NCI-H2227 (cell line): ENCODE results near the gene ACAA1.
A peak's percentile ranks its signal among the peaks of the same experiment; 100 is the strongest.

Experiments
- DNase-seq: peaks from one replicate; lab custom pipeline; 2025; ENCODE audit not compliant: unreplicated experiment; lab: John Stamatoyannopoulos, UW

ACAA1 gene

GRCh38 chr3:38154033-38154494 lies 17.1 kb upstream of the ACAA1 start:
- peak; percentile 41 for DNase-seq

GRCh38 chr3:38153221-38153620 lies 16.3 kb upstream of the ACAA1 start:
- DNase-seq, result no peak

GRCh38 chr3:38152609-38153008 lies 15.7 kb upstream of the ACAA1 start:
- DNase-seq, result no peak

DNA sequence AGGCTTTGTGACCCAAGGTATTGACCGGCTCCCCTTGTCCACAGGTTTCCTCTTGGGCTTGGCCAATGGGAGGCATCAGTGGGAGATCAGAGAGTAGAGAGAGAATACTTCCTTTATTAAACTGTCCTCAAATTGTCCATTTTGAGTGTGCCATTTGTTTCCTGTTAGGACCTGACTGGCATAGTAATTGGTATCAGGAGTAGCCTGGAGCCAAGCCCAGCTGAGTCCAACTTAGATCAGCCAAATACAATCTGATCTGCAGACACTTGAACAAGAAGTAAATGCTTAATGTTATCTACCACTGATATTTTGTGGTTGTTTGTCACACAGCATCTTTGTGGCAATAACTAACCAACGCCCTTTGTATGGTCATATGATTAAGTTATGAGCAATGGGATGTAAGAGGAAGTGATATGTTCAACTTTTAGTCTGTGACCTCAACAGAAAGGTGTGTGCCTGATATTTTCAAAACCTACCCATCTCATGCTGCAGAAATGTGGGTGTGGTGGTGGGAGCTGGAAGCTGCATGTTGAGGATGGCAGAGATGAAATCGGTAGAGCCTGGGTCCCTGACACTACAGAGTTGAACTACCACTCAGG lies 14.8 kb upstream of the ACAA1 start:
- no peak for DNase-seq

DNA sequence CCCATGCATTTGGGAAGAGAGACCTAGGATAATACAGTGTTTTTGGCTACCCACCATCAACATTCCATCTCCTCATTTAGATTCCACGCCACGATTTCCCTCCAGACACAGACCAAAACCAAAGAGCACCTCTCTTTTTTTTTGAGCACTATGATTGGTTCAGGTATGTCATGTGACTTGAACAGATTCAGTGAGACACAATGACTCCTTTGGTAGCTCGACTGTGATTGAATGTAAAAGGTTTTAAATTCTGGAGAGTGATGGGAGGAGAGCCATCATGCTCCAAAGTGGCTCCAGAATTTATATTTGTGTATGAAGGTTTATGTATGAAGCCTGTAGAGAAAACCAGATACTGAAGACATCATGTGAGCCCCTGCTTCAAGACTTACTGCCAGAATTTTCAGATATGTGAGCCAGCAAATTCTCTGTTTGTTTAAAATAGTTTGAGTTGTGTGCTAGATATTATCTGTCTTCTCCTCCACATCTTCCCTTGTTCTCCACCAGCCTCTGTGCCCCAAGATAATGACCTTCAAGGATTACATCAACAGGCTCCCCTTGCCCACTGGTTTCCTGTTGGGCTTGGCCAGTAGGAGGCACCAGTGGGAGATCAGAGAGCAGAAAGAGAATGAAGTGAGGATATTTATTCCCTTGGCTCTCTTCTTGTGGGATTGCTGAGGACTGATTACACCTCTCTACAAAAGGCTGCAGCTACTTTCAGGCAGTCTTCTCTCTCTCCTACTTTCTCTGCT lies 14.0 kb upstream of the ACAA1 start:
- DNase-seq, result no peak

GRCh38 chr3:38149708-38150107 lies 12.8 kb upstream of the ACAA1 start:
- DNase-seq, result no peak

GRCh38 chr3:38148311-38148882 lies 11.5 kb upstream of the ACAA1 start:
- no peak for DNase-seq

- DNase-seq, result no peak
Observed at GRCh38 chr3:38147421-38147820, 10.5 kb upstream of the ACAA1 start.

DNA sequence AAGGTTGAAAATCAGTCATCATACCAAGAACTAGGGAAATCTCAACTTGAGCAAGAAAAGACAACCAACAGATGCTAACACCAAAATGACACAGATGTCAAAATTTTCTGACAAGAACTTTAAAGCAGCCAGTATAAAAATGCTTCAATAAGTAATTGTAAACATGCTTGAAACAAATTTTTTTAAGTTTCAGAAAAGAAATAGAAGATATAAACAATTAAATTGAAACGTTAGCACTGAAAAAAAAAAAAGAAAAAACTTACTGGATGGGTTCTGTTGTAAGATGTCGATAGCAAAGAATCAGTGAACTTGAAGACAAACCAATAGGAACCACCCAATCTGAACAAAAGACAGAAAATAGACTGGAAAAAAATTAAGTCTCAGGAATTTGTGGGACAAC lies 9.6 kb upstream of the ACAA1 start:
- no peak for DNase-seq

DNA sequence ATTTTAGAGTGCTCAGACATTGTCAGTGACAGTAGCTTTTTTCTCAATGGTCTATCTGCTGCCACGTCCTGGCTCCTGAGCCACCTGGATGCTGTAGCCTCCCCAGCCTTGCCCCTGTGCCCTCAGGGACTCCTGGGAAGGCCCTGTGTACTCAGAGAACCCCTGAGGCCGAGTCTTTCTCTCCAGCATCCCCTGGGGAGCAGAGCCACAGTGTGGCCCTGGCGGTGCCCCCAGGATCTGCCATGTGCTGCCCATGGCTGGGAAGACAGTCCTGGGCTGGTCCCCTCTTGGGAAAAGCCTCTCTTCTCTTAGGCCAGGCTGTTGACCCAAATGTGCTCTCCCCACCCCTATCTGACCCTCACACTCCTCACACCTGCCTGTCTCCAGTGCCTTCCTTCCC lies 6.6 kb upstream of the ACAA1 start:
- DNase-seq, result no peak

DNA sequence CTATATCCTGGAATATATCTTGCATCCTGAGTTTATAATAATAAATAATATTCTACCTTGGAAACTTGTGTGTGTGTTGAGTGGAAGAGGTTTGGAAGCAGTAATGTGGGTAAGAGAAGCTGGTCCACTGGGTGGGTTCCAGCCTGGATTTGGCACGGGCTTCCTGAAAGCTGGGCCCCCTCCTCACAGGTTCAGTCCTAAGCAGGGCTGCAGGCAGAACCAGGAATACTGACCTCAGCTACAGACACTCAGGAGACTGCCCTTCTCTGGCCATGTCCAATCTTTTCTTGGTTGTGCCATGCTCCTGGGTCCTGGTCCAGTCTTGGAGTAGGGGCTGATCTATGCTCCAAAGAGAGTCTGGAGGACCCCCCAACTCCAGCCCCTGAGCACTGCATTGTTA lies 6.0 kb upstream of the ACAA1 start:
- no peak for DNase-seq

- DNase-seq, result no peak
Observed at GRCh38 chr3:38141952-38142273, 5.0 kb upstream of the ACAA1 start.

- DNase-seq, result no peak
Observed at GRCh38 chr3:38141173-38141951, 4.4 kb upstream of the ACAA1 start.

DNA sequence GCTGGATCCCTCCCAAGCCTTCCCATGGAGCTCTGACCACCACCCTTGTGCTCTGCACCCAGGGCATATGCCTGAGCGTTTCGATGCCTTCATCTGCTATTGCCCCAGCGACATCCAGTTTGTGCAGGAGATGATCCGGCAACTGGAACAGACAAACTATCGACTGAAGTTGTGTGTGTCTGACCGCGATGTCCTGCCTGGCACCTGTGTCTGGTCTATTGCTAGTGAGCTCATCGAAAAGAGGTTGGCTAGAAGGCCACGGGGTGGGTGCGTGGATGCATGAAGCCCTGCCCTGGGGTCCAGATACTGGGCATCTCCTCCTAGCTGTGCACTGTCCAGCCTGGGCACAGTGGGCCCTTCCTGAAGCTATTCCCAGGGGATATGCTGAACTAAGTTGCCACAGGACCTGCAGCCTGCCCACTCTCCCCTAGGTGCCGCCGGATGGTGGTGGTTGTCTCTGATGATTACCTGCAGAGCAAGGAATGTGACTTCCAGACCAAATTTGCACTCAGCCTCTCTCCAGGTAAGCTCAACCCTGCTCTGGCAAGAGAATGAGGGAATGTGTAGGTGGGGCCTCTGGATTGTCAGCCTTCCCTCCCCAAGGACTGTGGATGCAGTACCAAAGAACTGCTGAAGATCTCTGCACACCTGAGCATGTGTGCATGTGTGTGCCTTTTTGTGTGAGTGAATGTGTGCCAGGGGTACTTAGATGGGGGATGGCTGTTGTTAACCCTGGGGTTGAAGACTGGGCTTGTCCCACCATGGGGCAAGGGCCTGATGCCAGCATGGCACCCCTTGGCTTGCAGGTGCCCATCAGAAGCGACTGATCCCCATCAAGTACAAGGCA lies 3.6 kb upstream of the ACAA1 start:
- no peak for DNase-seq

GRCh38 chr3:38139652-38140051 lies 2.7 kb upstream of the ACAA1 start:
- no peak for DNase-seq

GRCh38 chr3:38139191-38139590 lies 2.3 kb upstream of the ACAA1 start:
- no peak for DNase-seq

- DNase-seq, result peak; percentile 64
Observed at GRCh38 chr3:38138349-38139190, 1.6 kb upstream of the ACAA1 start, which contains the start of gene MYD88. Gene MYD88, plus strand, starts transcription at chr3:38138661. Its CDS starts 40 bp downstream, at chr3:38138701.

DNA sequence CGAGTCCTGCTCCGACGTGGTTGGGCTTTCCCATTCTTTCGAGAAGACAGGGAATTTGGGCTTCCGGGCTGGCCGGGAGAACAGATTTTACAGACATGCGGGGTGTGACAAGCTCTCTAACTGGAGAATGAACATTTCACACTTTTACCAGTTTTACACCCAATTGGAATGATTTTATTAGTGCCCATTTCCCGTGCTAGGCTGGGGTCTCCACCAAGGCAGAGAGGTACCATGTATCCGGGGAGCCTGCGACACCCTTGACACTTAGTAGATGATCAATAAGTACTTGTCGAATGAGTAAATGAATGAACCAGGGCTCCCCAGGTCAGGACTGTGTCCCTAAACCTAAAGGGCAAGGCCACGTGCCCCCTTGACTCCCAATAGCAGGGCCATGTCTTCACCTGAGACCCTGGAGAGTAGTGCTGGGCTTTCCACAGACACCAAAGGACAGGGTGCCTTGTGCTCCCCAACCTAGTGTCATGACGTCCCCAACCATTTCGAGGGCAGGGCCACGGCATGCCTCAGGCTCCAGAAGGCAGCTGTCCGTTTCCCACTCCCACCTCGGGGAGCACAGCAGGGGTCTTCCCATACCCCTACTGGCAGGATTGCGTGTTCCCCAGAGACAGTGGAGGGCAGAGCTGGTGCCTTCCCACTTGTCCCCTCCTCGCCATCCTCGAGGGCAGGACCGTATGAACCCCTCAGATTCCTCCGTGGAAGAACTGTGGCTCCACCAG lies 855 bp upstream of the ACAA1 start:
- peak; percentile 49 for DNase-seq

DNA sequence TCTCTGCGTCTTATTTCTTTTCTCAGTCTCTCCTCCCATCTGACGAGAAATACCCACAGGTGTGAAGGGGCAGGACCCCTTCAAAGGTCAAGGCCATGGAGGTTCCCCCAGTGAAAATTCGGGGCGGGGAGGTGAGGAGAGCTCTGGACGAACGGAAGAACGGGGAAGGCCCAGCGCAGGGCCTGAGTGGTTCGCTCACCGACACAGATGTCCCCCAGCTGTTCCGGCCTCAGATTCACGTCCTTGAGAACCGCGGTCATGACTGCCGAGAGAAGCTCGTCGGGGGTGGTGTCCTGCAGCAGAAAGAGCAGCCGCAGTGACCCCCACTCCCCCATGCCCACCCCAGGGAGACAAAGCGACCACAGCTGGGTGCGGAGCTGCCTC lies 542 bp downstream of the ACAA1 start:
- peak; percentile 34 for DNase-seq
